Measurements from ENCODE around the gene ARHGEF37. TPM values are rescaled to one million over a fixed set of nuclear protein-coding genes. Genes with fewer than 3 reads are reported as not detected.

ARHGEF37 gene
- total and polyA plus RNA-seq, 4 donors, result 2.2 to 9.1 (median 3.7) TPM

- H3K4me1 ChIP-seq (ENCODE audit: control insufficient read depth in 5 of 5, insufficient read depth in 5 of 5, low read length in 5 of 5), result peaks cover 0 to 13% (median 0%) of the 10 kb centered on the region in 5 donors
- ATAC-seq (ENCODE audit: insufficient read depth, low FRiP score) (no peak), DNase-seq (peak in 1 of 3 donors; percentile 6)
- H3K27me3 ChIP-seq (ENCODE audit: control insufficient read depth in 3 of 3, insufficient read depth in 3 of 3, low read length in 2 of 3), result no peaks in the 10 kb centered on the region
- TF ChIP-seq CTCF (IDR thresholded peaks at IDR 0.05; ENCODE audit: control extremely low read depth, extremely low read depth), result no peak
- 91 to 96% methylated on average over 9 of the region's 9 CpGs for WGBS, 2 donors
- no peak overlapping the region for H3K4me3 ChIP-seq
- H3K9ac ChIP-seq (ENCODE audit: insufficient read depth in 1 of 2, low read length in 2 of 2), result no peak overlapping the region
- H3K36me3 ChIP-seq (ENCODE audit: control insufficient read depth in 4 of 4, insufficient read depth in 4 of 4, low read length in 4 of 4), result no peaks in the 10 kb centered on the region
- H3K9me3 ChIP-seq (ENCODE audit: control insufficient read depth in 4 of 4, insufficient read depth in 3 of 4, low read length in 3 of 4), result no peaks in the 10 kb centered on the region
- H3K27ac ChIP-seq (ENCODE audit: low read depth in 1 of 2, low read length in 1 of 2), result no peak overlapping the region
Measured at GRCh38 chr5:149638546-149639241, 57.4 kb downstream of the ARHGEF37 start.

GRCh38 chr5:149639737-149640136 lies 58.4 kb downstream of the ARHGEF37 start:
- Histone ChIP-seq H3K27me3 (ENCODE audit: control insufficient read depth in 3 of 3, insufficient read depth in 3 of 3, low read length in 2 of 3) (no peaks in the 10 kb centered on the region), H3K36me3 (ENCODE audit: control insufficient read depth in 4 of 4, insufficient read depth in 4 of 4, low read length in 4 of 4) (no peaks in the 10 kb centered on the region), H3K4me3 (no peak overlapping the region), H3K4me1 (ENCODE audit: control insufficient read depth in 5 of 5, insufficient read depth in 5 of 5, low read length in 5 of 5) (peaks cover 0 to 13% (median 0%) of the 10 kb centered on the region in 5 donors), H3K9me3 (ENCODE audit: control insufficient read depth in 4 of 4, insufficient read depth in 3 of 4, low read length in 3 of 4) (no peaks in the 10 kb centered on the region), H3K27ac (ENCODE audit: low read depth in 1 of 2, low read length in 1 of 2) (peak overlapping the region; percentile 24 to 37), H3K9ac (ENCODE audit: insufficient read depth in 1 of 2, low read length in 2 of 2) (no peak overlapping the region)
- ATAC-seq (ENCODE audit: insufficient read depth, low FRiP score) (no peak), DNase-seq (peak in 1 of 3 donors; percentile 15)
- no peak for TF ChIP-seq CTCF (IDR thresholded peaks at IDR 0.05; ENCODE audit: control extremely low read depth, extremely low read depth)

- Histone ChIP-seq H3K9me3 (ENCODE audit: control insufficient read depth in 4 of 4, insufficient read depth in 3 of 4, low read length in 3 of 4) (no peaks in the 10 kb centered on the region), H3K27ac (ENCODE audit: low read depth in 1 of 2, low read length in 1 of 2) (peak overlapping the region; percentile 24 to 44), H3K27me3 (ENCODE audit: control insufficient read depth in 3 of 3, insufficient read depth in 3 of 3, low read length in 2 of 3) (no peaks in the 10 kb centered on the region), H3K4me1 (ENCODE audit: control insufficient read depth in 5 of 5, insufficient read depth in 5 of 5, low read length in 5 of 5) (peaks cover 0 to 13% (median 0%) of the 10 kb centered on the region in 5 donors), H3K4me3 (no peak overlapping the region), H3K9ac (ENCODE audit: insufficient read depth in 1 of 2, low read length in 2 of 2) (no peak overlapping the region), H3K36me3 (ENCODE audit: control insufficient read depth in 4 of 4, insufficient read depth in 4 of 4, low read length in 4 of 4) (no peaks in the 10 kb centered on the region)
- TF ChIP-seq CTCF (IDR thresholded peaks at IDR 0.05; ENCODE audit: control extremely low read depth, extremely low read depth), result no peak
- WGBS, 2 donors, result 71 to 74% methylated on average over 7 of the region's 7 CpGs
- ATAC-seq (ENCODE audit: insufficient read depth, low FRiP score) (no peak), DNase-seq (no peak)
Measured at GRCh38 chr5:149640350-149640999, 59.2 kb downstream of the ARHGEF37 start.
